ES-I3 (cell line): Measurements from ENCODE around the gene MICAL2.

Experiments
- H3K36me3 ChIP-seq: 2 replicates; pipeline ENCODE4 v1.6.1; 2013; ENCODE audit warnings: mild to moderate bottlenecking, low read length, control low read depth, moderate library complexity; ENCODE audit not compliant: insufficient read depth
- H3K4me1 ChIP-seq: 2 replicates; pipeline ENCODE4 v1.6.1; 2013; ENCODE audit warnings: mild to moderate bottlenecking, control low read depth, low read length; ENCODE audit not compliant: insufficient read depth
- H3K9ac ChIP-seq: 2 replicates; pipeline ENCODE4 v1.6.1; 2013; ENCODE audit warnings: low read depth, mild to moderate bottlenecking, low read length, moderate library complexity
- H3K9me3 ChIP-seq: 2 replicates; pipeline ENCODE4 v1.6.1; 2013; ENCODE audit warnings: mild to moderate bottlenecking, low read length, moderate library complexity; ENCODE audit not compliant: control insufficient read depth, insufficient read depth

The MICAL2 gene

GRCh38 chr11:12240677-12241076 is 130.3 kb downstream of the MICAL2 start:
- H3K36me3 ChIP-seq, result no peaks in the 10 kb centered on the region
- H3K9me3 ChIP-seq, result no peaks in the 10 kb centered on the region
- no peak overlapping the region for H3K9ac ChIP-seq
- peaks cover 7% of the 10 kb centered on the region; the same call in 1 of the 2 replicates for H3K4me1 ChIP-seq

- peaks cover 7% of the 10 kb centered on the region; the same call in 1 of the 2 replicates for H3K4me1 ChIP-seq
- no peaks in the 10 kb centered on the region for H3K9me3 ChIP-seq
- H3K9ac ChIP-seq, result no peak overlapping the region
- no peaks in the 10 kb centered on the region for H3K36me3 ChIP-seq
These were observed 131.0 kb downstream of the MICAL2 start for GRCh38 chr11:12241401-12241800.

- H3K9ac ChIP-seq, result no peak overlapping the region
- H3K36me3 ChIP-seq, result no peaks in the 10 kb centered on the region
- H3K4me1 ChIP-seq, result peaks cover 7% of the 10 kb centered on the region; the same call in 1 of the 2 replicates
- H3K9me3 ChIP-seq, result no peaks in the 10 kb centered on the region
These were observed 131.7 kb downstream of the MICAL2 start for GRCh38 chr11:12241971-12242672.

GRCh38 chr11:12242966-12243365 is 132.6 kb downstream of the MICAL2 start:
- Histone ChIP-seq H3K4me1 (peaks cover 7% of the 10 kb centered on the region; the same call in 1 of the 2 replicates), H3K36me3 (no peaks in the 10 kb centered on the region), H3K9ac (no peak overlapping the region), H3K9me3 (no peaks in the 10 kb centered on the region)

GRCh38 chr11:12243486-12243885 is 133.1 kb downstream of the MICAL2 start:
- Histone ChIP-seq H3K36me3 (no peaks in the 10 kb centered on the region), H3K4me1 (peaks cover 8% of the 10 kb centered on the region), H3K9me3 (no peaks in the 10 kb centered on the region), H3K9ac (no peak overlapping the region)

- H3K9me3 ChIP-seq, result no peaks in the 10 kb centered on the region
- H3K4me1 ChIP-seq, result peaks cover 12% of the 10 kb centered on the region
- H3K9ac ChIP-seq, result no peak overlapping the region
- no peaks in the 10 kb centered on the region for H3K36me3 ChIP-seq
These were observed 133.6 kb downstream of the MICAL2 start for GRCh38 chr11:12243911-12244550.

- H3K4me1 ChIP-seq, result peaks cover 12% of the 10 kb centered on the region
These were observed 134.7 kb downstream of the MICAL2 start for GRCh38 chr11:12245091-12245490.

GRCh38 chr11:12245549-12246016 is 135.2 kb downstream of the MICAL2 start:
- H3K9me3 ChIP-seq, result no peaks in the 10 kb centered on the region
- no peak overlapping the region for H3K9ac ChIP-seq
- H3K4me1 ChIP-seq, result peaks cover 12% of the 10 kb centered on the region
- H3K36me3 ChIP-seq, result no peaks in the 10 kb centered on the region

More at GRCh38 chr11:12245091-12245490, 134.7 kb downstream of the MICAL2 start:
- Histone ChIP-seq H3K36me3 (no peaks in the 10 kb centered on the region), H3K9me3 (no peaks in the 10 kb centered on the region), H3K9ac (no peak overlapping the region)

GRCh38 chr11:12246147-12246546 is 135.8 kb downstream of the MICAL2 start:
- Histone ChIP-seq H3K36me3 (no peaks in the 10 kb centered on the region), H3K9me3 (no peaks in the 10 kb centered on the region), H3K9ac (no peak overlapping the region), H3K4me1 (peaks cover 12% of the 10 kb centered on the region)

GRCh38 chr11:12246989-12247388 is 136.6 kb downstream of the MICAL2 start:
- H3K4me1 ChIP-seq, result peaks cover 15% of the 10 kb centered on the region
- no peak overlapping the region for H3K9ac ChIP-seq
- H3K36me3 ChIP-seq, result no peaks in the 10 kb centered on the region
- H3K9me3 ChIP-seq, result no peaks in the 10 kb centered on the region

- no peaks in the 10 kb centered on the region for H3K36me3 ChIP-seq
- H3K4me1 ChIP-seq, result peaks cover 7% of the 10 kb centered on the region
- no peaks in the 10 kb centered on the region for H3K9me3 ChIP-seq
- H3K9ac ChIP-seq, result no peak overlapping the region
These were observed 137.3 kb downstream of the MICAL2 start for GRCh38 chr11:12247543-12248254.

- no peaks in the 10 kb centered on the region for H3K36me3 ChIP-seq
- no peak overlapping the region for H3K9ac ChIP-seq
- H3K4me1 ChIP-seq, result peaks cover 7% of the 10 kb centered on the region
- H3K9me3 ChIP-seq, result no peaks in the 10 kb centered on the region
These were observed 137.9 kb downstream of the MICAL2 start for GRCh38 chr11:12248330-12248729.

GRCh38 chr11:12249590-12250260 is 139.3 kb downstream of the MICAL2 start:
- Histone ChIP-seq H3K36me3 (no peaks in the 10 kb centered on the region), H3K4me1 (peaks cover 7% of the 10 kb centered on the region), H3K9ac (no peak overlapping the region), H3K9me3 (no peaks in the 10 kb centered on the region)
